Renal cortex interstitium (tissue), 11 donors: ENCODE measurements around the gene TBC1D9B. TPM values are rescaled to one million over a fixed set of nuclear protein-coding genes. Genes with fewer than 3 reads are reported as not detected.

Source experiments
- DNase-seq, 11 donors: peaks; one replicate each; pipeline ENCODE4 v3.0.0-alpha.2; 2013; ENCODE audit warnings: low read depth in 9 of 11, low spot score in 4 of 11; ENCODE audit errors: extremely low read depth in 1 of 11
- polyA plus RNA-seq, 3 donors: library from polyadenylated mRNA; unstranded; fragments of 120-200 nt; gene quantifications; one replicate each; pipeline ENCODE4 v1.2.1, GENCODE V29; 2013; ENCODE audit not compliant: insufficient read length in 3 of 3

Gene TBC1D9B
- polyA plus RNA-seq, 3 donors = 81.6 to 121 (median 111) TPM

GRCh38 chr5:179914032-179914755 is 6.5 kb upstream of the TBC1D9B start:
- no peak for DNase-seq

GRCh38 chr5:179913461-179913860 is 5.8 kb upstream of the TBC1D9B start:
- no peak for DNase-seq

- DNase-seq = no peak
These were observed 5.3 kb upstream of the TBC1D9B start for GRCh38 chr5:179912951-179913350.

GRCh38 chr5:179912386-179912785 is 4.7 kb upstream of the TBC1D9B start:
- no peak for DNase-seq

DNA sequence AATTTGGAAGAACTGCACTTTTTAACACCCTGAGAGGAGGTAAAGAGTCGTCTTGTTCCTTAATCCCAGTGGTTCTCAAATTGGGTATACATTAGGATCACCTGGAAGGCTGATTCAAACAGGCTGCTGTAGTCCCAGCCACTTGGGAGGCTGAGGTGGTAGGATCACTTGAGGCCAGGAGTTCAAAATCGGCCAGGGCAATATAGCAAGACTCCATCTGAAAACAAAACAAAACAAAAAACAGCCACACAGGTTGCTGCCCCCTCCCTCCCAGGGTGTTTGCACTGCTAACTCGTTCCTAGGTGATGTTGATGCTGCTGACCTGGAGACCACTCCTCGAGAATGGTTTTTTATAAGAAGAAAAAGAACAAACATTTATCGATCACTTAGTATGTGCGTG is 1.5 kb upstream of the TBC1D9B start:
- DNase-seq = no peak

GRCh38 chr5:179908528-179908927 is 831 bp upstream of the TBC1D9B start:
- no peak for DNase-seq

GRCh38 chr5:179906795-179907555 is 722 bp downstream of the TBC1D9B start:
- DNase-seq = peak in 2 of 11 donors; percentile 12

GRCh38 chr5:179906294-179906794 is 1.4 kb downstream of the TBC1D9B start:
- DNase-seq = no peak

DNA sequence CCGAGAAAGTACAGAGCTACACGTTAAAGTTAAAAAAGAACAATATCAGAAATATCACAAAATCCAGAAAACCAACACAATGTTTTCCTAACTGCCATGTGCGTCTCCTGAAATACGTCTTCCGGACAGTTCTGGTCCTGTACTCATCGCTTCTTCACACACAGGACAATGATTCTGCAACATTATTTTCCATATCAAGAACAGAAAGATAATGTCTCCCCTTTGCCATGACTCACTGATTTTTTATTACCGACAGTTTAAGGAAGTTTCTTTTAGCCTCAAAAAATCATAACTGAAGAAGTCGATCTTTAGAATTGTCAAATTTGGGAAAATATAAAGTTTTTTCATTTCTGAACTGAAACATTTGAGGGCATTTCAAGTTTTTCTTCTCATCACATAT is 2.5 kb downstream of the TBC1D9B start:
- no peak for DNase-seq

DNA sequence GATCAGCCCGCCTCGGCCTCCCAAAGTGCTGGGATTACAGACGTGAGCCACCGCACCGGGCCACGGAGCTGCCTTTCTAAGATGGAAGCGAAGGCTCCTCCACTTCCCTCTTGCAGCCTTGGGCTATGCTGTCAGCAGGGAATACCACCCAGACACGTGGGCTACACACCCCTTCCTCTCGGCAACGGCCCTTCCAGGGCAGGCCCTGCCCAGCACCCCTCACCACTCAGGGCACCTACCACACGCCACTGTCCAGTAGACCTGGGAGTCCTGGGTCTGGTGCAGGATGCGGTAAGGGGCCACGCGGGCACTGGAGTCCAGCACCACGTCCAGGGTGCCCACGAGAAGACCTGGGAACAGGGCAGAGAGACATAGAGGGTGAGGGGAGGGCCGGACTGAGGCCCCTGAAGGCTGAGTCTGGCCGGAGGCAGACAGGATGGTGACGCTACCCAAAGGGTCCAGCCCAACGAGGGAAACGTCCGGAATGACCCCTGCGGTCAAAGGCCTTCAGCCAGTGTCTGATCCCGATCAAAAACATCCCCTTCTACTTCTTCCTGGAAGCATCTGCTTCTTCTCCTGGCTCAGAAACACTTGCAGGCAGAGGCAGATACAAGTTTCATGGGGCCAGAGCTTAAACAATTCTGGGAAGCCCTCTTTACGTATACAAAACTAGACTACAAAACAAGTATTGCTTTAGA is 3.1 kb downstream of the TBC1D9B start:
- no peak for DNase-seq

DNA sequence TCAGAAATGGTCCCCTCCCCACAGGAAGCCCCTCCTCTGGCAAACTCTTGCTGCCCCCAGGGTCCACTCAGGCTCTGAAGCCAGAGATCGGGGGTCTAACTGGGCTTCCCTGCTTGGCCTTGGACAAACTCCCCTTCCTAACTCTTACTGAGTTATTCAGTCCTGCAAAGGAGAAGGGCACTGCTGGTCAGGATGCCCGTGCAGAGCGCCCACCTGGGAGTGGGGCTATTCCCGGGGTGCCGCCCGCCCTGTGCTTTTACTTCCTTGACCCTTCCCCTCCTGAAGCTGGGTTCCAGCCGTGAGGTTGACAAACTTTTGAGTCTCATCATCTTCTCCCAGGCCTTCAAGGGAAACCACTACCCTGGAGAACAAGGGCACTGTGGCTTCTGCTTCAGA is 4.9 kb downstream of the TBC1D9B start:
- DNase-seq = no peak

GRCh38 chr5:179901915-179902762 is 5.6 kb downstream of the TBC1D9B start:
- DNase-seq = no peak

DNA sequence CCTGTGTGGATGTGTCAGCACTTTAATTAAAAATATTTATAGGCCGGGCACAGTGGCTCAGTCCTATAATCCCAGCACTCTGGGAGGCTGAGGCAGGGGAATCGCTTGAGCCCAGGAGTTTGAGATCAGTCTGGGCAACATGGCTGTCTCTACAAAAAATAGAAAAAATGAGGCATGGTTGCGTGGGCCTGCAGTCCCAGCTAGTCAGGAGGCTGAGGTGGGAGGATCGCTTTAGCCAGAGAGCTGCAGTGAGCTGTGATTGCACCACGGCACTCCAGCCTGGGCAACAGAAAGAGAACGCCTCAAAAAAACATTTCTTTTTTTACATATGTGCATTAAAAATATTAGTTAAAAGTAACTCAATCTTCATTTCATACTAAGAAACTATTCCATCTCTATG is 6.2 kb downstream of the TBC1D9B start:
- no peak for DNase-seq

GRCh38 chr5:179900711-179901110 is 7.0 kb downstream of the TBC1D9B start:
- no peak for DNase-seq

DNA sequence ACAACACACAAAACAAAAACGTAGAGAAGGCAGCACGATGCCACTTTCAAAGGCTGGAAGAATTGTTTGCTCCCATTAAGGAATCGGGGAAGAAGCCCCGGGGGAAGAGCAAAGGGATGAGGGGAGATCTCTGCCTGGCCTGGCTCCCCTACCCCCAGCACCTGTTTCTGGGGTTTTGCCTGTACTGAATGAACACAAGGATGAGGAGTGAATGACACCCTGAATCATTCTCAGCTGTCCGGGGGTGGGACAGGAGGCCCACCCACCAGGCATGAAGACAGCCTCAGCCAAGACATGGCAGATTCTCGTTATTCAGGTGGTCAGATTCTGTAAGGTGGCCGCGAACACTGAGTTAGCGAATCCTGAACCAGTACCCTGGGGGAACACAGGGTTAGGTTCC is 7.5 kb downstream of the TBC1D9B start:
- DNase-seq = no peak

GRCh38 chr5:179895861-179896260 is 11.8 kb downstream of the TBC1D9B start:
- no peak for DNase-seq

DNA sequence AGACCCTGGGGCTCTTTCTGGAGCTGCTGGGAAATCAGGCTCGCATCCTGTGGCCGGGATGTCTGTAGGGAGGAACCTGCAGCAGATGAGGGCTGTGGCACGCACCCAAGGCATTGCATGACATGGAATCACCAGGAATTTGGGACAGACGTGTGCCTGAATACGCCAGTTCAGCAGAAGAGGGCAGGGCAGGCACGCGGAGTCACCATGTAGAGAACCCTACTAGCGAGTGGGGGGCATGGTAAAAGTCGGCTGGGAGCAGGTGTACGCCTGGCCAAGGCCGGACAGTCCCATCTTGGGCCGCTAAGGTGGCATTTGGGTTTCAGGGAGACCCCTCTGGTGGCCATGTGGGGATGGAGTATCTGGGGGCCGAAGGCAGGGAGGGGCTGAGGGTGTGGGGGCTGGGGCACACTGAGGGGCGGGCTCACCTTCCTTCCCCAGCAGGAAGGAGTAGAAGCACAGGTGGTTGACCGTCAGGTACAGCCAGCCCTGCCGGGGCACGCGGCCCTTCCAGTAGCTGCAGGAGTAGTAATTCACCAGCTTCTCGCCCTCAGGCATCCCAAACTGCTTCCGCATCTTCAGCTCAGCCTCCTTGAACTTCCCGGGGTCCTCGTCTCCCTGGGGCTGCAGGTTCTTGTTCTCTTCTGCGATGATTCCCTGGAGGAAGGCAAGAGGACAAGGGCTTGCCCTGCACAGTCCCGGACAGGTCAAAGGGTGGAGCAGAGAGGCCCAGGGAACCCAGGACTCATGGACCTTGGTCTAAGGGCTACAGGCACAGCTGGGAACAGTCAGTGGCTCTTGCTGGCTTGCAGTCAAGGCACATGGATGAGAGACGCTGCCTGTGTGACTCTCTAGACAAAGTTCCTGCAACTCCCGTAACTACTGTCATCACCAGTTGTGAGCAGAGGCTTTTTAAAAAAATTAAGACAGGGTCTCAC is 13.5 kb downstream of the TBC1D9B start:
- DNase-seq = no peak
